ENCODE data around the gene TBC1D8. TPM values are rescaled to one million over a fixed set of nuclear protein-coding genes. Genes with fewer than 3 reads are reported as not detected.

Gene TBC1D8
- total and polyA plus RNA-seq, 2 of the 8 experiments (the other 6 are each of a cell fraction or from before 2014, with no cell fraction given): 20.8 to 21.8 TPM

GRCh38 chr2:101040761-101041160 is 110.4 kb downstream of the TBC1D8 start (continued):
- TF ChIP-seq ATF2 (IDR thresholded peaks at IDR 0.05; ENCODE audit: low read length) (no peak), ZNF274 (IDR thresholded peaks at IDR 0.05; ENCODE audit: borderline replicate concordance, extremely low read depth, low read length) (no peak)
